Natural killer cell (primary cell): ENCODE data around the gene KIDINS220. TPM values are rescaled to one million over a fixed set of nuclear protein-coding genes. Genes with fewer than 3 reads are reported as not detected.
"Not testable (repeated sequence)": the region's sequence is repeated elsewhere in the genome, so short reads cannot be mapped to it uniquely, and the experiment has no call there.

Experiments used
- ATAC-seq, 3 donors: fragments of 150-1000 bp in 2 of 3; fragments of 200-7000 bp in 1 of 3; cut with Tn5 transposase; 1 replicate in 1 of 3; 2 replicates in 2 of 3; pipeline ENCODE4 v1.10.0; 2021; ENCODE audit warnings: mild to moderate bottlenecking in 2 of 3, moderate library complexity in 2 of 3
- DNase-seq, 2 donors: peaks; one replicate each; pipeline versions ENCODE4 v3.0.0 to v3.0.0-alpha.2; 2013 to 2021; ENCODE audit warnings: mixed read lengths in 1 of 2
- H3K27ac ChIP-seq: one replicate; pipeline ENCODE4 v1.5.1; 2013; ENCODE audit warnings: mild to moderate bottlenecking, low read length
- H3K27me3 ChIP-seq: one replicate; pipeline ENCODE4 v1.6.1; 2013; ENCODE audit warnings: low read length; ENCODE audit not compliant: control insufficient read depth, insufficient read depth
- H3K36me3 ChIP-seq: one replicate; pipeline ENCODE4 v1.6.1; 2013; ENCODE audit warnings: low read length; ENCODE audit not compliant: control insufficient read depth, insufficient read depth
- H3K4me1 ChIP-seq: one replicate; pipeline ENCODE4 v1.6.1; 2013; ENCODE audit warnings: low read length; ENCODE audit not compliant: control insufficient read depth, insufficient read depth
- H3K4me3 ChIP-seq: one replicate; pipeline ENCODE4 v1.5.1; 2013; ENCODE audit warnings: low read length
- H3K9me3 ChIP-seq: one replicate; pipeline ENCODE4 v1.6.1; 2013; ENCODE audit warnings: low read length; ENCODE audit not compliant: control insufficient read depth, insufficient read depth
- H3K27ac Mint-ChIP-seq, 2 donors: one replicate each; pipeline ENCODE4 v1.8.0; 2022; ENCODE audit warnings: mild to moderate bottlenecking in 2 of 2, mixed read lengths in 2 of 2, moderate library complexity in 1 of 2
- H3K27me3 Mint-ChIP-seq, 2 donors: one replicate each; pipeline ENCODE4 v1.8.0; 2022; ENCODE audit warnings: low read depth in 2 of 2, mixed read lengths in 2 of 2
- H3K36me3 Mint-ChIP-seq: one replicate; pipeline ENCODE4 v1.8.0; 2022; ENCODE audit warnings: mixed read lengths
- H3K4me1 Mint-ChIP-seq, 2 donors: one replicate each; pipeline ENCODE4 v1.8.0; 2022; ENCODE audit warnings: mixed read lengths in 2 of 2
- H3K4me3 Mint-ChIP-seq: one replicate; pipeline ENCODE4 v1.8.0; 2022; ENCODE audit warnings: mild to moderate bottlenecking, moderate library complexity, mixed read lengths
- H3K9me3 Mint-ChIP-seq, 2 donors: one replicate each; pipeline ENCODE4 v1.8.0; 2022; ENCODE audit warnings: mixed read lengths in 2 of 2
- WGBS: methylation state at CpG from one replicate; pipeline ENCODE4 v1.1.7; 2013; ENCODE audit warnings: missing lambda C conversion rate; ENCODE audit not compliant: insufficient coverage; 5-methylcytosine and 5-hydroxymethylcytosine counted together
- intact Hi-C: fragments of 100-400 bp; cut with micrococcal nuclease; formaldehyde crosslinking; loops from one replicate; pipeline ENCODE4 v1.14.2; 2022
- total RNA-seq, 4 donors: library from RNA; stranded (reverse); fragments of 120-200 nt in 1 of 4; gene quantifications; one replicate each; pipeline versions ENCODE4 v1.2.3 to v1.2.4, GENCODE V29; 2013 to 2022
- TF ChIP-seq, protein P1 (sequence below): fragments of 200-600 bp; IDR thresholded peaks from one replicate; pipeline ENCODE4 v1.8.0; 2022; ENCODE audit warnings: antibody characterized with exemption

KIDINS220 gene
- total RNA-seq, 3 donors from 2014 or later (not counting 1 experiment from before 2014, with no cell fraction given), result 54.1 to 84.2 (median 71.5) TPM

- H3K27ac Mint-ChIP-seq, result peak overlapping the region in 1 of 2 donors; percentile 5
These were observed 107.5 kb downstream of the KIDINS220 start for GRCh38 chr2:8729939-8730338.

DNA sequence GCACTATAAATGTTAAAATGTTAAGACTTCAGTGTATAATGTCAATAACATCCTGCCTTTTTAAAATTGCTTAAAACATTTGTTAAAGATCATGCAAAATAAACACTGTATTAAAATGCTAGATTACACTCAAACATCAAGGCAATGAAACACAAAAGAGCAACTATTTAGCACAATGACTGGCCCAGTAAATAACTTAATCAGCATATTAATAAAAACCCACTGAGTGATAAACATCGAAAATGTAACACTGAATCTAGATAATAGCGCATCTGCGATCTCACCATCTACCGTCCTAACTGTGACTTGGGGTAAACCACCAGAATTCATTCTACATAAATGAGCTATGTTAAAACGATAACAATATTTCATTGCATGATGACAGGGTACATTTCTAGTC is 108.3 kb downstream of the KIDINS220 start:
- WGBS, result 95% methylated on average over 5 of the region's 5 CpGs
- H3K27ac Mint-ChIP-seq, H3K9me3 ChIP-seq, H3K4me1 Mint-ChIP-seq, DNase-seq, intact Hi-C loops, H3K27ac ChIP-seq, ATAC-seq, H3K27me3 Mint-ChIP-seq, H3K27me3 ChIP-seq, H3K4me3 Mint-ChIP-seq, H3K9me3 Mint-ChIP-seq, H3K4me1 ChIP-seq, H3K4me3 ChIP-seq: not testable (repeated sequence)
- peaks cover 43% of the 10 kb centered on the region for H3K36me3 Mint-ChIP-seq
- H3K36me3 ChIP-seq, result peaks cover 54% of the 10 kb centered on the region

More at GRCh38 chr2:8729939-8730338, 107.5 kb downstream of the KIDINS220 start:
- H3K9me3 ChIP-seq, result no peaks in the 10 kb centered on the region
- H3K27me3 ChIP-seq, result no peaks in the 10 kb centered on the region
- H3K9me3 Mint-ChIP-seq, result no peaks in the 10 kb centered on the region
- no peaks in the 10 kb centered on the region for H3K4me1 Mint-ChIP-seq
- H3K4me3 Mint-ChIP-seq, result no peak overlapping the region
- H3K27me3 Mint-ChIP-seq, result no peaks in the 10 kb centered on the region
- TF ChIP-seq, protein P1, sequence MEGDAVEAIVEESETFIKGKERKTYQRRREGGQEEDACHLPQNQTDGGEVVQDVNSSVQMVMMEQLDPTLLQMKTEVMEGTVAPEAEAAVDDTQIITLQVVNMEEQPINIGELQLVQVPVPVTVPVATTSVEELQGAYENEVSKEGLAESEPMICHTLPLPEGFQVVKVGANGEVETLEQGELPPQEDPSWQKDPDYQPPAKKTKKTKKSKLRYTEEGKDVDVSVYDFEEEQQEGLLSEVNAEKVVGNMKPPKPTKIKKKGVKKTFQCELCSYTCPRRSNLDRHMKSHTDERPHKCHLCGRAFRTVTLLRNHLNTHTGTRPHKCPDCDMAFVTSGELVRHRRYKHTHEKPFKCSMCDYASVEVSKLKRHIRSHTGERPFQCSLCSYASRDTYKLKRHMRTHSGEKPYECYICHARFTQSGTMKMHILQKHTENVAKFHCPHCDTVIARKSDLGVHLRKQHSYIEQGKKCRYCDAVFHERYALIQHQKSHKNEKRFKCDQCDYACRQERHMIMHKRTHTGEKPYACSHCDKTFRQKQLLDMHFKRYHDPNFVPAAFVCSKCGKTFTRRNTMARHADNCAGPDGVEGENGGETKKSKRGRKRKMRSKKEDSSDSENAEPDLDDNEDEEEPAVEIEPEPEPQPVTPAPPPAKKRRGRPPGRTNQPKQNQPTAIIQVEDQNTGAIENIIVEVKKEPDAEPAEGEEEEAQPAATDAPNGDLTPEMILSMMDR, result no peak
- 95% methylated on average over 9 of the region's 9 CpGs for WGBS
- H3K27ac ChIP-seq, result no peak overlapping the region
- DNase-seq, result no peak
- H3K36me3 ChIP-seq, result peaks cover 61% of the 10 kb centered on the region
- ATAC-seq, result no peak
- peaks cover 43% of the 10 kb centered on the region for H3K36me3 Mint-ChIP-seq
- no peaks in the 10 kb centered on the region for H3K4me1 ChIP-seq
- no peak overlapping the region for H3K4me3 ChIP-seq
- intact Hi-C loops, result no loop called here

GRCh38 chr2:8728305-8729015 is 109.0 kb downstream of the KIDINS220 start:
- ATAC-seq, result no peak
- H3K27me3 Mint-ChIP-seq, result no peaks in the 10 kb centered on the region
- DNase-seq, result no peak
- TF ChIP-seq, protein P1, result no peak
- Histone ChIP-seq H3K4me1 (no peaks in the 10 kb centered on the region), H3K9me3 (no peaks in the 10 kb centered on the region), H3K4me3 (no peak overlapping the region), H3K36me3 (peaks cover 48% of the 10 kb centered on the region), H3K27me3 (no peaks in the 10 kb centered on the region), H3K27ac (no peak overlapping the region)
- H3K27ac Mint-ChIP-seq, result no peak overlapping the region
- intact Hi-C loops, result no loop called here
- peaks cover 37% of the 10 kb centered on the region for H3K36me3 Mint-ChIP-seq
- WGBS, result 96% methylated on average over 7 of the region's 7 CpGs
- H3K4me1 Mint-ChIP-seq, result no peaks in the 10 kb centered on the region
- H3K9me3 Mint-ChIP-seq, result no peaks in the 10 kb centered on the region
- H3K4me3 Mint-ChIP-seq, result no peak overlapping the region

DNA sequence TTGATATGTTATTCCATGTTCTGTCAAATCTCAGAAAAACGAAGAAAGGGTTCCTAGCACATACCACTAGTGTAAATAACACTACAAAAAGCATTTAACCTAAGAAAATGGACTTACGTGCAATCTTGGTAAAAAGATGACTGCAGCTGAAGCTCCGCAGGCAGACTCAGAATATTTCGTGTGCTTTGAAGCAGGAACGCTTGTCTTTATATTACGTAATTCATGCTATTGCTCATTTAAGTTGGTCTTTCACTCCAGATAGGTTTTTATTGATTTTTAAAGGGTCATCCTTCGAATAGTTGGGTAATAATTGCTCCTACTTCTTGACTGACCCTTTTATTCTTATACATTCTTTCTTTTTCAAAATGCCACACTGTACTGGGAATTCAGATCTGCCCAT is 111.6 kb downstream of the KIDINS220 start:
- H3K27ac Mint-ChIP-seq, result no peak overlapping the region
- no peak for DNase-seq
- Histone ChIP-seq H3K9me3 (no peaks in the 10 kb centered on the region), H3K4me1 (no peaks in the 10 kb centered on the region), H3K27me3 (no peaks in the 10 kb centered on the region), H3K36me3 (peaks cover 22% of the 10 kb centered on the region), H3K4me3 (no peak overlapping the region), H3K27ac (no peak overlapping the region)
- H3K36me3 Mint-ChIP-seq, result peaks cover 18% of the 10 kb centered on the region
- H3K27me3 Mint-ChIP-seq, result no peaks in the 10 kb centered on the region
- TF ChIP-seq, protein P1, result no peak
- intact Hi-C loops, result no loop called here
- no peak overlapping the region for H3K4me3 Mint-ChIP-seq
- WGBS, result 95% methylated on average over 7 of the region's 7 CpGs
- H3K4me1 Mint-ChIP-seq, result no peaks in the 10 kb centered on the region
- no peaks in the 10 kb centered on the region for H3K9me3 Mint-ChIP-seq
- ATAC-seq, result no peak
